Lung (tissue), 12 donors: ENCODE measurements around the gene MARCHF10. TPM values are rescaled to one million over a fixed set of nuclear protein-coding genes. Genes with fewer than 3 reads are reported as not detected.

Experiments used
- ATAC-seq: fragments of 200-7000 bp; cut with Tn5 transposase; one replicate; pipeline ENCODE4 v1.9.1; 2020; ENCODE audit warnings: moderate number of reproducible peaks; ENCODE audit not compliant: insufficient read depth, low FRiP score
- DNase-seq, 3 donors: peaks; one replicate each; pipeline ENCODE4 v3.0.0-alpha.2; 2013 to 2017
- H3K27ac ChIP-seq, 2 donors: one replicate each; pipeline ENCODE4 v1.5.1; 2013; ENCODE audit warnings: mild to moderate bottlenecking in 2 of 2, moderate library complexity in 2 of 2, control low read depth in 1 of 2, inconsistent platforms in 1 of 2, low read depth in 1 of 2, low read length in 1 of 2
- H3K27me3 ChIP-seq, 3 donors: one replicate each; pipeline ENCODE4 v1.5.1; 2013; ENCODE audit warnings: low read length in 2 of 3; ENCODE audit not compliant: control insufficient read depth in 3 of 3, insufficient read depth in 3 of 3
- H3K36me3 ChIP-seq, 4 donors: one replicate each; pipeline ENCODE4 v1.5.1; 2013; ENCODE audit warnings: low read length in 4 of 4, mild to moderate bottlenecking in 1 of 4, moderate library complexity in 1 of 4; ENCODE audit not compliant: control insufficient read depth in 4 of 4, insufficient read depth in 4 of 4
- H3K4me1 ChIP-seq, 5 donors: one replicate each; pipeline ENCODE4 v1.5.1; 2013; ENCODE audit warnings: low read length in 5 of 5, mild to moderate bottlenecking in 2 of 5, moderate library complexity in 1 of 5; ENCODE audit not compliant: control insufficient read depth in 5 of 5, insufficient read depth in 5 of 5
- H3K4me3 ChIP-seq: one replicate; pipeline ENCODE4 v1.5.1; 2013; ENCODE audit warnings: mild to moderate bottlenecking, control low read depth, moderate library complexity
- H3K9ac ChIP-seq, 2 donors: one replicate each; pipeline ENCODE4 v1.5.1; 2013; ENCODE audit warnings: low read length in 2 of 2, control low read depth in 1 of 2; ENCODE audit not compliant: insufficient read depth in 1 of 2
- H3K9me3 ChIP-seq, 4 donors: one replicate each; pipeline ENCODE4 v1.5.1; 2013; ENCODE audit warnings: low read length in 3 of 4, mild to moderate bottlenecking in 1 of 4, moderate library complexity in 1 of 4; ENCODE audit not compliant: control insufficient read depth in 4 of 4, insufficient read depth in 3 of 4
- CTCF ChIP-seq: IDR thresholded peaks from 2 replicates; pipeline ENCODE4 v1.5.1; 2012; ENCODE audit warnings: mild to moderate bottlenecking; ENCODE audit errors: control extremely low read depth, extremely low read depth
- WGBS, 2 donors: extraction: QIAGEN DNeasy Blood & Tissue Kit; methylation state at CpG; one replicate each; pipeline ENCODE4 v1.1.7; 2013; 5-methylcytosine and 5-hydroxymethylcytosine counted together
- polyA plus RNA-seq, 2 donors: library from polyadenylated mRNA; stranded (reverse); fragments of 200-250 nt; gene quantifications; one replicate each; pipeline ENCODE4 v1.2.1, GENCODE V29; 2013
- total RNA-seq, 2 donors: library from RNA; depleted of rRNA in 1 of 2; stranded (reverse); fragments of >200 nt in 1 of 2; gene quantifications; one replicate each; pipeline ENCODE4 v1.2.1, GENCODE V29; 2014 to 2021
- donor health status: control.
- donor health status: control.
- donor health status: Bipolar disorder and iron deficiency.
- donor health status: healthy.
- donor health status: DM: yes; HTN: yes; CAD: no.

Gene MARCHF10
- total and polyA plus RNA-seq, 4 donors = 3.1 to 13.8 (median 7.5) TPM

- Histone ChIP-seq H3K27me3 (no peaks in the 10 kb centered on the region), H3K9me3 (peaks cover 0 to 7% (median under 1%) of the 10 kb centered on the region in 4 donors), H3K27ac (no peak overlapping the region), H3K36me3 (peaks cover 0 to 23% (median 7%) of the 10 kb centered on the region in 4 donors), H3K9ac (no peak overlapping the region), H3K4me1 (peaks cover 0 to 3% (median 0%) of the 10 kb centered on the region in 5 donors), H3K4me3 (no peak overlapping the region)
- DNase-seq = no peak
- 62 to 69% methylated on average over 6 of the region's 6 CpGs for WGBS, 2 donors
- TF ChIP-seq CTCF = no peak
- ATAC-seq = no peak
Observed at GRCh38 chr17:62663304-62663703, 144.8 kb downstream of the MARCHF10 start.

- H3K36me3 ChIP-seq = peaks cover 0 to 26% (median 7%) of the 10 kb centered on the region in 4 donors
- no peak overlapping the region for H3K4me3 ChIP-seq
- H3K4me1 ChIP-seq = peaks cover 0 to 8% (median 2%) of the 10 kb centered on the region in 5 donors
- H3K27ac ChIP-seq = no peak overlapping the region
- no peak for DNase-seq
- no peak for ATAC-seq
- TF ChIP-seq CTCF = no peak
- no peaks in the 10 kb centered on the region for H3K27me3 ChIP-seq
- H3K9ac ChIP-seq = no peak overlapping the region
- 77 to 89% methylated on average over 6 of the region's 6 CpGs for WGBS, 2 donors
- H3K9me3 ChIP-seq = peaks cover 0 to 7% (median under 1%) of the 10 kb centered on the region in 4 donors
Observed at GRCh38 chr17:62662855-62663254, 145.3 kb downstream of the MARCHF10 start.

- H3K27me3 ChIP-seq = no peaks in the 10 kb centered on the region
- TF ChIP-seq CTCF = no peak
- H3K27ac ChIP-seq = no peak overlapping the region
- DNase-seq = no peak
- H3K9ac ChIP-seq = no peak overlapping the region
- no peak overlapping the region for H3K4me3 ChIP-seq
- H3K4me1 ChIP-seq = peaks cover 0 to 17% (median 9%) of the 10 kb centered on the region in 5 donors
- ATAC-seq = no peak
- WGBS, 2 donors = 97 to 100% methylated on average over 1 of the region's 1 CpG
- peaks cover 0 to 16% (median 6%) of the 10 kb centered on the region in 4 donors for H3K36me3 ChIP-seq
- H3K9me3 ChIP-seq = peaks cover 0 to 7% (median under 1%) of the 10 kb centered on the region in 4 donors
Observed at GRCh38 chr17:62661337-62661736, 146.8 kb downstream of the MARCHF10 start.

GRCh38 chr17:62660629-62661118 is 147.4 kb downstream of the MARCHF10 start:
- ATAC-seq = no peak
- no peak overlapping the region for H3K27ac ChIP-seq

More at GRCh38 chr17:62660629-62661118, 147.4 kb downstream of the MARCHF10 start:
- H3K4me3 ChIP-seq = no peak overlapping the region
- TF ChIP-seq CTCF = no peak
- no peak for DNase-seq
- WGBS, 2 donors = 94 to 98% methylated on average over 2 of the region's 2 CpGs
- no peaks in the 10 kb centered on the region for H3K27me3 ChIP-seq
- H3K36me3 ChIP-seq = peaks cover 0 to 16% (median 4%) of the 10 kb centered on the region in 4 donors
- H3K4me1 ChIP-seq = peaks cover 0 to 24% (median 11%) of the 10 kb centered on the region in 5 donors
- H3K9me3 ChIP-seq = peaks cover 0 to 7% (median under 1%) of the 10 kb centered on the region in 4 donors
- H3K9ac ChIP-seq = no peak overlapping the region
